T-cell (primary cell): ENCODE data around the gene MB. TPM values are rescaled to one million over a fixed set of nuclear protein-coding genes. Genes with fewer than 3 reads are reported as not detected.

Experiments used
- ATAC-seq, 4 experiments: fragments of 200-7000 bp in 3 of 4; fragments of 150-1000 bp in 1 of 4; cut with Tn5 transposase; replicated peaks in 1 of 4; 1 replicate in 3 of 4; 2 replicates in 1 of 4; pipeline ENCODE4 v1.10.0; 2021; ENCODE audit warnings: moderate library complexity in 3 of 4, mild to moderate bottlenecking in 2 of 4, moderate number of reproducible peaks in 1 of 4
- CTCF ChIA-PET, 2 donors: fragments of 300-600 bp; sonication (Branson Sonifier 250); formaldehyde crosslinking; loops; one replicate each; lab custom pipeline; 2022; ENCODE audit warnings: antibody characterized with exemption in 2 of 2; lab: Charles Lee
- POLR2A ChIA-PET, 2 donors: fragments of 300-600 bp; sonication (Branson Sonifier 250); formaldehyde crosslinking; loops; one replicate each; lab custom pipeline; 2022; ENCODE audit warnings: antibody characterized with exemption in 2 of 2; lab: Charles Lee
- DNase-seq, 35 experiments: peaks; one replicate each; pipeline versions ENCODE4 v3.0.0 to v3.0.0-alpha.2; 2013 to 2023
- H3K27ac ChIP-seq: one replicate; pipeline ENCODE4 v1.5.1; 2013; ENCODE audit warnings: low read length
- H3K27me3 ChIP-seq, 2 experiments: replicated peaks in 1 of 2; 1 replicate in 1 of 2; 2 replicates in 1 of 2; pipeline versions ENCODE4 v1.6.1 to v1.7.0; 2013; ENCODE audit warnings: low read length in 1 of 2, mixed read lengths in 1 of 2; ENCODE audit not compliant: control insufficient read depth in 2 of 2, insufficient read depth in 2 of 2; ENCODE audit errors: extremely low read depth in 1 of 2
- H3K36me3 ChIP-seq, 2 donors: 1 replicate in 1 of 2; 2 replicates in 1 of 2; pipeline versions ENCODE4 v1.6.1 to v1.7.0; 2013; ENCODE audit warnings: low read length in 1 of 2; ENCODE audit not compliant: control insufficient read depth in 2 of 2, insufficient read depth in 1 of 2; ENCODE audit errors: extremely low read depth in 1 of 2
- H3K4me1 ChIP-seq, 2 experiments: 1 replicate in 1 of 2; 2 replicates in 1 of 2; pipeline versions ENCODE4 v1.6.1 to v1.7.0; 2013; ENCODE audit warnings: low read length in 2 of 2, mixed read lengths in 1 of 2; ENCODE audit not compliant: insufficient read depth in 2 of 2, control insufficient read depth in 1 of 2; ENCODE audit errors: extremely low read depth in 1 of 2
- H3K4me3 ChIP-seq, 2 donors: 1 replicate in 1 of 2; 2 replicates in 1 of 2; pipeline versions ENCODE4 v1.5.1 to v1.7.0; 2013; ENCODE audit warnings: mild to moderate bottlenecking in 2 of 2, low read length in 1 of 2, moderate library complexity in 1 of 2; ENCODE audit not compliant: control insufficient read depth in 1 of 2; ENCODE audit errors: extremely low read depth in 1 of 2
- H3K9me3 ChIP-seq: 2 replicates; pipeline ENCODE4 v1.7.0; 2013
- H3K27ac Mint-ChIP-seq, 2 donors: one replicate each; pipeline ENCODE4 v1.8.0; 2020 to 2021; ENCODE audit warnings: mild to moderate bottlenecking in 2 of 2, mixed read lengths in 2 of 2
- H3K27me3 Mint-ChIP-seq, 2 donors: one replicate each; pipeline ENCODE4 v1.8.0; 2021 to 2022; ENCODE audit warnings: mixed read lengths in 2 of 2
- H3K36me3 Mint-ChIP-seq: one replicate; pipeline ENCODE4 v1.8.0; 2021; ENCODE audit warnings: mixed read lengths
- H3K4me1 Mint-ChIP-seq, 3 donors: one replicate each; pipeline ENCODE4 v1.8.0; 2020 to 2022; ENCODE audit warnings: mixed read lengths in 3 of 3, mild to moderate bottlenecking in 1 of 3
- H3K4me3 Mint-ChIP-seq, 3 donors: one replicate each; pipeline ENCODE4 v1.8.0; 2020 to 2022; ENCODE audit warnings: mild to moderate bottlenecking in 3 of 3, mixed read lengths in 3 of 3, moderate library complexity in 3 of 3
- H3K9me3 Mint-ChIP-seq, 3 donors: one replicate each; pipeline ENCODE4 v1.8.0; 2020 to 2022; ENCODE audit warnings: mixed read lengths in 3 of 3
- WGBS: methylation state at CpG from one replicate; pipeline ENCODE4 v1.1.5; 2013; ENCODE audit warnings: missing lambda C conversion rate; ENCODE audit not compliant: insufficient coverage; 5-methylcytosine and 5-hydroxymethylcytosine counted together
- total RNA-seq, 35 experiments: library from RNA in 6 of 35; stranded (reverse) in 6 of 35; fragments of 120-200 nt in 1 of 35; gene quantifications; one replicate each; pipeline versions ENCODE4 v1.2.1 to v1.2.4 and lab custom pipeline; 2013 to 2026

MB gene
- total RNA-seq, 5 donors from 2014 or later (not counting 1 experiment from before 2014, with no cell fraction given): not detected

- no peak for ATAC-seq
- CTCF ChIA-PET: no interaction called here
- Histone ChIP-seq H3K9me3 (no peaks in the 10 kb centered on the region), H3K36me3 (no peaks in the 10 kb centered on the region), H3K4me1 (peaks cover 5 to 11% of the 10 kb centered on the region in 2 experiments), H3K27me3 (peaks cover 0 to 2% of the 10 kb centered on the region in 2 experiments), H3K27ac (no peak overlapping the region), H3K4me3 (no peak overlapping the region)
- peaks cover 0 to 5% of the 10 kb centered on the region in 2 donors for H3K27me3 Mint-ChIP-seq
- no peaks in the 10 kb centered on the region for H3K9me3 Mint-ChIP-seq
- peaks cover 5 to 9% (median 9%) of the 10 kb centered on the region in 3 donors for H3K4me1 Mint-ChIP-seq
- no peak overlapping the region for H3K4me3 Mint-ChIP-seq
- no CpG with 5 or more reads among the region's 2 CpGs for WGBS
- no peak for DNase-seq
- POLR2A ChIA-PET: no interaction called here
- no peak overlapping the region for H3K27ac Mint-ChIP-seq
- no peaks in the 10 kb centered on the region for H3K36me3 Mint-ChIP-seq
Observed at GRCh38 chr22:35642305-35642741, 25.2 kb upstream of the MB start.

DNA sequence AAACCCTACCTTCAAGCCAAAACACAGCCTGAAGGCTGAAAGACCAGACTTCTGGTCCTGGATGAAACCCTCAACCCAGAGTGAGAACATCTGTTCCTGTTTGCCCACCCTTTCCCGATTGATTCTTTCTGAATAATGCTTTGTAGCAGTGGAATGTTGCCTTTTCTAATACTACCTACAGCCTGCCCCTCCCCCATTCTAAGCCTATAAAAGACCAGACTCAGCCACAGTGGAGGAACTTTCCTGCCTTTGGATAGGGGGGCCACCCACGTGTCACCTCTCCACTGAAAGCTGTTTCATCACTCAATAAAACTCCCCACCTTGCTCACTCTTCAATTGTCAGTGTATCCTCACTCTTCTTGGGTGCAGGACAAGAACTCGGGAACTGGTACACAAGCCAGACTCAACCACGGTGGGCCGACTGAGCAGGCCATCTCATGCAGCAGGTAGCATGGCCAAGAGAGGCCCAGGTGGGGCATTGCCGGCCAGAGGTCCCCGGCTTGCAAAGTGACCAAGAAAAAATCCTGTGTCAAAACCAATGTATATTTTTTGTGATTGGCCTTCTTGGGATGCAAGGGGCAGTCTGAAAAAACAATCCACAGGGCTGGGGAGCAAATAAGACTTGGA is 24.5 kb upstream of the MB start:
- Histone ChIP-seq H3K27me3 (peaks cover 0 to 2% of the 10 kb centered on the region in 2 experiments), H3K36me3 (no peaks in the 10 kb centered on the region), H3K4me3 (no peak overlapping the region), H3K4me1 (peaks cover 0 to 4% of the 10 kb centered on the region in 2 experiments), H3K27ac (no peak overlapping the region), H3K9me3 (no peaks in the 10 kb centered on the region)
- 92% methylated on average over 6 of the region's 7 CpGs for WGBS
- Mint-ChIP-seq H3K36me3 (no peaks in the 10 kb centered on the region), H3K9me3 (no peaks in the 10 kb centered on the region), H3K4me1 (peaks cover 0 to 2% (median 2%) of the 10 kb centered on the region in 3 donors), H3K27me3 (peaks cover 0 to 5% of the 10 kb centered on the region in 2 donors), H3K27ac (no peak overlapping the region), H3K4me3 (no peak overlapping the region)
- CTCF ChIA-PET: no interaction called here
- DNase-seq: no peak
- no peak for ATAC-seq
- POLR2A ChIA-PET: no interaction called here

- peaks cover 0 to 5% of the 10 kb centered on the region in 2 donors for H3K27me3 Mint-ChIP-seq
- H3K27ac Mint-ChIP-seq: no peak overlapping the region
- H3K36me3 ChIP-seq: no peaks in the 10 kb centered on the region
- H3K9me3 ChIP-seq: no peaks in the 10 kb centered on the region
- H3K4me1 ChIP-seq: no peaks in the 10 kb centered on the region
- 89% methylated on average over 11 of the region's 13 CpGs for WGBS
- no peaks in the 10 kb centered on the region for H3K9me3 Mint-ChIP-seq
- no peak overlapping the region for H3K4me3 Mint-ChIP-seq
- peaks cover 0 to 2% of the 10 kb centered on the region in 2 experiments for H3K27me3 ChIP-seq
- POLR2A ChIA-PET: no interaction called here
- ATAC-seq: no peak
- no peaks in the 10 kb centered on the region for H3K36me3 Mint-ChIP-seq
- no peak for DNase-seq
- CTCF ChIA-PET: interaction anchor here in 1 of 2 donors (0.6 kb wide), 1 partner anchor 157 kb away, joined by 7 read pairs; no protein-coding TSS in a partner anchor
- no peak overlapping the region for H3K4me3 ChIP-seq
- H3K4me1 Mint-ChIP-seq: peaks cover 8 to 11% (median 10%) of the 10 kb centered on the region in 3 donors
- H3K27ac ChIP-seq: no peak overlapping the region
Observed at GRCh38 chr22:35638410-35638809, 21.3 kb upstream of the MB start.

DNA sequence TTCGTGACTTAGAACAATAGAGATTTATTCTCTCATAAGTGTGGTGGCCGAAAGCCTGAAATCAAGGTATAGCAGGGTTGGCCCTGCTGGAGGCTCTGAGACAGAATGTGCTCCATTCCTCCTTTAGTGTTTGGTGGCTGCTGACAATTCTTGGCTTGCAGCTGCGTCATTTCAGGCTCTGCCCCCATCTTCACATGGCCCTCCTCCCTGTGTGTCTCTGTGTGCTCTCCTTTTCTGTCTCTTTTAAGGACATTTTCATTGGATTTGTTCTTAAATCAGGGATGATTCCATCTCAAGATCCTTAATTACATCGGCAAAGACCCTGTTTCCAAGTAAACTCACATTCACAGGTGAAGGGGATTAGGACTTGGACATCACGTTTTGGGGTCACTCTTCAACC is 20.9 kb upstream of the MB start:
- no peaks in the 10 kb centered on the region for H3K9me3 Mint-ChIP-seq
- Histone ChIP-seq H3K4me3 (no peak overlapping the region), H3K36me3 (no peaks in the 10 kb centered on the region), H3K9me3 (no peaks in the 10 kb centered on the region), H3K27ac (no peak overlapping the region), H3K4me1 (no peaks in the 10 kb centered on the region), H3K27me3 (peaks cover 0 to 2% of the 10 kb centered on the region in 2 experiments)
- H3K27me3 Mint-ChIP-seq: peaks cover 0 to 5% of the 10 kb centered on the region in 2 donors
- no peak overlapping the region for H3K4me3 Mint-ChIP-seq
- ChIA-PET POLR2A (no interaction called here), CTCF (interaction anchor here in 1 of 2 donors (0.6 kb wide), 1 partner anchor 158 kb away, joined by 7 read pairs; no protein-coding TSS in a partner anchor)
- peaks cover 12 to 15% (median 14%) of the 10 kb centered on the region in 3 donors for H3K4me1 Mint-ChIP-seq
- DNase-seq: no peak
- no peaks in the 10 kb centered on the region for H3K36me3 Mint-ChIP-seq
- no peak for ATAC-seq
- WGBS: 85% methylated on average over 2 of the region's 5 CpGs
- H3K27ac Mint-ChIP-seq: no peak overlapping the region

GRCh38 chr22:35637254-35637653 is 20.1 kb upstream of the MB start:
- Mint-ChIP-seq H3K27ac (no peak overlapping the region), H3K4me1 (peaks cover 12 to 18% (median 14%) of the 10 kb centered on the region in 3 donors), H3K27me3 (peaks cover 0 to 5% of the 10 kb centered on the region in 2 donors), H3K9me3 (no peaks in the 10 kb centered on the region), H3K36me3 (no peaks in the 10 kb centered on the region), H3K4me3 (no peak overlapping the region)
- ChIA-PET POLR2A (no interaction called here), CTCF (no interaction called here)
- DNase-seq: no peak
- Histone ChIP-seq H3K4me1 (no peaks in the 10 kb centered on the region), H3K27ac (no peak overlapping the region), H3K9me3 (no peaks in the 10 kb centered on the region), H3K4me3 (no peak overlapping the region), H3K27me3 (peaks cover 0 to under 1% of the 10 kb centered on the region in 2 experiments), H3K36me3 (no peaks in the 10 kb centered on the region)
- 72% methylated on average over 3 of the region's 5 CpGs for WGBS
- ATAC-seq: no peak

DNA sequence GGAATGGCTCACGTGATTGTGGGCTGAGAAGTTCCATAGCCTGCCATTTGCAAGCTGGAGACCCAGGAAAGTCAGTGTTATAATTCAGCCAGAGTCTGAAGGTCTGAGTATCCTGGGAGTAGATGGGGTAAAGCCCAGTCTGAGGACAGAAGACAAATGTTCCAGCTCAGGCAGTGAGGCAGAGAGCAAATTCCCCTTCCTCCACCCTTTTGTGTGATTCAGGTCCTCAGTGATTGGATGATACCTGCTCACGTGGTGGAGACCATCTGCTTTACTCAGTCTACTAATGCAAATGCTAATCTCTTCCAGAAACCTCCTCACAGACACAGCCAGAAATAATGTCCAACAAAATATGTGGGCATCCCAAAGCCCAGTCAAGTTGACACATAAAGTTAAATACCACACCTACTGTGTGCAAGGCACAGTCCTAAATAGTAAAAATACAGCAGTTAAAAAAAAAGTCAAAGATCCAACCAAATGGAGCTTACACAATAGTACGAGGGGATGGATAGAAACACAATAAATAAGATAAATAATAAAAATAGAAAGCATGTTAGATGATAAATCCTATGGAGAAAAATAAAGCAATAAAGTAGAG is 17.9 kb upstream of the MB start:
- CTCF ChIA-PET: no interaction called here
- 80% methylated on average over 1 of the region's 3 CpGs for WGBS
- Histone ChIP-seq H3K9me3 (no peaks in the 10 kb centered on the region), H3K36me3 (no peaks in the 10 kb centered on the region), H3K4me1 (no peaks in the 10 kb centered on the region), H3K27ac (no peak overlapping the region), H3K27me3 (no peaks in the 10 kb centered on the region), H3K4me3 (no peak overlapping the region)
- Mint-ChIP-seq H3K4me3 (no peak overlapping the region), H3K36me3 (no peaks in the 10 kb centered on the region), H3K27me3 (peaks cover 0 to 5% of the 10 kb centered on the region in 2 donors), H3K4me1 (peaks cover 12 to 18% (median 14%) of the 10 kb centered on the region in 3 donors), H3K9me3 (no peaks in the 10 kb centered on the region), H3K27ac (no peak overlapping the region)
- ATAC-seq (no peak), DNase-seq (no peak)
- POLR2A ChIA-PET: no interaction called here
